GM23248 (cell line): ENCODE results near the gene CAMTA1.

Experiments used
- EZH2 ChIP-seq: fragments of 200-600 bp; sonication (generic); IDR thresholded peaks from 2 replicates; pipeline ENCODE4 v1.6.1; 2018; ENCODE audit warnings: antibody characterized with exemption, mild to moderate bottlenecking; ENCODE audit not compliant: insufficient read depth, poor library complexity, severe bottlenecking
- EZH2phosphoT487 ChIP-seq: fragments of 200-600 bp; sonication (generic); IDR thresholded peaks from 2 replicates; pipeline ENCODE4 v1.6.1; 2018; ENCODE audit warnings: antibody characterized with exemption, moderate library complexity, mild to moderate bottlenecking, low read depth; ENCODE audit not compliant: insufficient read depth

GRCh38 chr1:7754234-7754633, 969.0 kb downstream of the CAMTA1 start:
- TF ChIP-seq EZH2 (no peak), EZH2phosphoT487 (no peak)
